NAMALWA (cell line): ENCODE measurements around the gene IQCH.

ENCODE experiments used
- DNase-seq: peaks from one replicate; pipeline ENCODE4 v3.0.0-alpha.2; 2015; ENCODE audit warnings: low spot score

IQCH gene

DNA sequence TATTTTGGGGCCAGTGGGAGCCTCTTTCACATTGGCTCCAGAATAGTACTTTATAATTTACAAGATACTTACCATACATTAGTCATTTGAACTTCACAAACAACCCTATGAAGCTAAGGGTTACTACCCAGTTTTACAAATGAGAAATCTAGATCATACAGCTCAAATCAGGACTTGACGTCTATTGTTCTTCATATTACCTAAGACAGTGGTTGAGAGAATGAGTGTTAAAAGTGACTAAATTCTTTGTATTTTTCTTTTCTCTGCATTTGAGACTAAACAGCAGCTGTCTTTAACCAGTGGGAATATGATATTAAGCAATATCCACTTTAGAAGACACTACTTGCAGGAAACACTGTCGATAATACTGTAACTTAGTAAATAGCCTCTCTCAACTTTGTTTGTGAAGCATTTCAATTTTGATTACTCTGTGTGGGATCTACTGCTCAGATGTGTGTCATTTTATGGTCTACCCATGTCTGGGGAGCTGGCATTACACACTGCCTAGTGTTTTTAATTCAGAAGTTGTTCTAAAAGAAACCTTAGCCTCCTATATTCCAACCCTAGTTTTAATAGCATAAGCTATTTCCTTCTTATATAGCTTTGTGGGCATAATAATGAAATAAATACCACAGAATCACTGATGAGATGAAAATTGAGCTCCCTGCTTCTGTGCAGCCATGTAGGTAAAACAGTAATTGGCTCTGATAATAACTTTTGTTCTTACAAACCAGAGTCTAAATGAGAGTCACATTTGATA, 45.9 kb downstream of the IQCH start:
- no peak for DNase-seq

DNA sequence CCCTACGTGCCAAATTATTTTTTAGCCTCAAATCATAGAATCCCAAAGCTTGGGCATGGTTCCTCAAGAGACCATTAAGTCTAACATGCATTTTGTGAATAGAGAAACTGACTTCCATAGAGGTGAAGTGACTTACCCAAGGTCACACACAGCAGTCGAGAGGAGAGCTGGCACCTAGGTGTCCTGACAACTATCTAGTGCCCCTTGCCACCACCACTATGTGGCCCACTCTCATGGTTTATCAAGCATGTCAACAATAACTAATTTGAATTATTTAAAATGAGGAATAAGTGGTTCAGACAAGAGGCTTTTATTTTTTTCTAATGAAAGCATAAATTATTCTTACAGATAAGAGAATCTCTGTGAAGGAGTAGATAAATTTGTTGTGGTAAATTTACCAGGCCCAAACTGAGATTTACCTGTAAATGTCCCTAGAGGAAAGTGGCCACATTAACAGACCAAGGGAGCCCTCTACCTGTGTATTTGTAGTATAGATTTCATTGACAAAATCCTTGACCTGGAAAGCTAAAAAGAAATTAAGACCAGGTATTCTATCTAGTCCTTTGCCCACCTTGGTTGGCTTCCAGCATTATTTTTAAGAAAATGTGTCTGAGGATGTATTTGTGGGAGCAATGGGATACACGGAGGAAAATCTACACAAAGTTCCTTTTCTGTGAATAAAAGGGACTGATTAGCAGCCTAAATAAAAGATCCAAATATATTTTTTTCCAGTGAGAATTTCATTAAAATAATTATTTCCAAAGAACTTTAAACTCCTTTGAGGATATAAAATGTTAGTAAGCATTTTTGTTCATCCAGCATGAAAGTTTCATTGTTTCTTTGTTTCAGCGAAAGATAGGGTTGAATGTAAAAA, 49.1 kb downstream of the IQCH start:
- peak; percentile 50 for DNase-seq

DNA sequence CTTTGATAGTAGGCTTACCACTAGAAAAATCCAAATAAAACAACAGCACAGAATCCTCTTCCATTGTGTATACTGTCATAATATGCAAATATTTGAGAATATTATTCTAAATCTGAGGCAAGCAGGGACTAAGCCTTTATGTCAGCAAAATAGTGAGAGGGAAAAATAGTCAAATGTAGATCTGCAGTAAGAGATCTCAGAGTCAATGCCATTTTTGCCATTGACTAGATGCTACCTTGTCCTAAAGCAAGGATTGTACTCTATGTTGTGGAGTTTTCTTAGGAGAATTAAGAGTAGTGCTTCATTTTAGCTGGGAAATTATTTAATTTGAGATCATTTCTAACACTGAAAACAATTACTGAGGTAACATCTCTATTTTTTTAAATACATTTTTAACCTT, 50.2 kb downstream of the IQCH start:
- no peak for DNase-seq

DNA sequence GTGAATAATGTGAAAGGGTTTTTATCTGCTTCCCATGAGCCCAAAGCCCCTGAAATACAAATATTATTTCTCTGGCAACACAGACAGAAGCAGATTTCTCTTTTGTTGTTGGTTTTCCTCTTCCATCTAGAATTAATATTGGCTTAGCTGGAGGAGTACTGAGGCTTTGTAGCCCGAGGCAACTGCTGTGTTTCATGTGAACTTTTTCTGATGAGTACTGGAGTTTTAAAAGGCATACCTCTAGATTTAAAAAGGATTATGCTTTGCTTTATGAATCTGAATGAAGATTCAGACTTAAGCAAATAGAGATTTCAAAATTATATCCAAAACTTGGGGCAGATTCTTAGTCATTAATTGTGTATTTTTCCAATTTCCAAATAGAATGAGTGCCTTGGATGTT, 50.9 kb downstream of the IQCH start:
- no peak for DNase-seq

DNA sequence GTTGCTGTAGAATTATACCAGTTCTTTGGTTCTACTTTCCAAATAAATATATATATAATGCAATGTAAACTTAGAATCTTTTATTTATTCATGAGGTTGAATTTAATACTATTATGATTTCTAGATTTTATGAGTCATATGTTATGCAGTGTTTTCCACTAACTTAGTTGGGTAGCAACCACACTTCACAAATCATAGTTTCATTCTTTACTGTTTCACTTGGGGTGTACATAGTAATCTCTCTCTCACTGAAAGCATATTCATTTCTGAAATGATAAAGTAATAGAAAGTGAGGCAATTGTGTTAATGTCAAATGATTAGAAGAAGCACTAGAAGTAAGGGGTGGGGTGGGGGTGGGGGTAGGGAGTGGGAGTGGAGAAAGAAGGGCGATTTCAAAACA, 52.6 kb downstream of the IQCH start:
- DNase-seq, result no peak

DNA sequence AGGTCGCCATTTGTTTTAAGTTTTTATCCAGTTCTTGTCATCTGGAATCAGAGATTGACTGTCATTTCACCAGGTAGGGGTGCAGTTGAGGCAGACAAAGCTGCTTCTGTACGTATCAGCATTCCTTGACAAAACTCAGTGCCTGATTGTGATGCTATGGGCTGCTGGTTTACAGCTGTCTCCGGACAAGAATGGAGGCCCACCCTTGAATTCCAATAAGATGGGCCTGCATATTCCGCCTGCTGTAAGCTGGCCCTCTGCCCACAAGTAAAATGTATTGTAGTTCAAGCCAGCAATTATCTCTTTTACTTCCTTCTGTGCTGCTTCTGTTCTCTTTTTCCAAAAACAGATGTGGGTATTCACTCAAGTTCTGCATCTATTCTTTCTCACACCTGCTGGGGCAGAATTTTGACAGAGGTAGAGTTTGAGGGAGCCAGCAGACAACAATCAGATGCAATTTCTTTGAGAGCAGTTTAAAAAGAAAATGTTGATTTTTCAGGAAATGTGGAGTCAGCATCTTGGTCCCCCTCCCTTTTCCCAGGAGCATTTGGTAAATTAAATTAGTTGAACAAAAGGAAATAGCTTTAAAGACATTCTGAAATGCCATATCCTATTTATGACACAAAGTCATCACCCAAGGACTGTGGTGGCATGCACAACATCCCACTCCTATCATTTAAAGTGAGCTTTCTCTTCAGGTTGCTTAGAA, 53.5 kb downstream of the IQCH start:
- no peak for DNase-seq

DNA sequence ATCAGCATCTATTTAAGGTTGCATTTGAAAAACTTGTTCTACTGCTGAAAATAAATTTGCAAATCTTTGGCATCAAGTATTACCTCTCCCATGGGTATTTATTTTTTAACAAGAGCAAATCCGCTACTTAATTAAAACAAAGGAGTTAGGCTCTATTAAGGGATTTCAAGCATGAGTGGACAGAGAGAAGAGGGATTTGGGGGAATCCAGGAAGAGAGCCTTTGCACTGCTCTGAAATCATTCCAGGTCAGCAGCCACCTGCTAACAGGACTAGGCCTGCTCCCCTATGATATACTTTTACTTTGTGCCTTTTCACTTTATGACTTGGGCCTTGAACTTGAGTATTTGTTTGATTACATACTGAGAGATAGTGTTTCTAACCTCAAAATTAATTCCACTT, 57.1 kb downstream of the IQCH start:
- no peak for DNase-seq

DNA sequence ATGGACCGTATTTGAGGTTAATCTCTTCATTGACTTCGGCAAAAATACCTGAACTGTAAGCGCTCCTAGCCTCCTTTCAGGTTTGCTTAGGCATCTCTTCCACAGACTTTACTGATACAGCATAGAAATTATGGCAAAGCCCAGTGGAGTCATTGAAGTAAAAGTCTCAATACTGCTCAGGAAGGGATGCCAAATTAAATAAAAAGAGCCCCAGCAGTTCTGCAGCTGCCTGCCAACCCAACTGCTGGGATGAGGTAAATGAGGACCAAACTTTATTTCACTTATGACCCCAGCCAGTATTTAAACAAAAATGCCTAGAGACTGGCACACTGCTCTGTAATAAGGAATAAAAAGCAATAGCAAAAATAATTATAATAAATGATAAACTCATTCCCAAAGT, 65.4 kb downstream of the IQCH start:
- DNase-seq, result no peak

DNA sequence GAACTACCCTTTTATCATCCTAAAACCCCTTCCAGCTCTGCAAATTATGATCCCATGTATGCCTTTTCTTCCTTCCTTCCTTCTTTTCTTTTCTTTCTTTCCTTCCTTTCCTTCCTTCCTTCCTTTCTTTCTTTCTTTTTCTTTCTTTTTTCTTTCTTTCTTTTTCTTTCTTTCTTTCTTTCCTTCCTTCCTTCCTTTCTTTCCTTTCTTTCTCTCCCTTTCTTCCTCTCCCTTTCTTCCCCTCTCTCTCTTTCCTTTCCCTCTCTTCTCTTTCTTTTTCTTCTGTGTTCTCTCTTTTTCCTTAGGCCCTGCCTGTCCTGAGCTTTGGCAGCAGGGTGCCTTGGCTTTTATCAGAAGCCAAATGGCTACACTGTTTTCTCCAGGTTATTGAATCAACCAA, 66.8 kb downstream of the IQCH start:
- DNase-seq, result no peak

DNA sequence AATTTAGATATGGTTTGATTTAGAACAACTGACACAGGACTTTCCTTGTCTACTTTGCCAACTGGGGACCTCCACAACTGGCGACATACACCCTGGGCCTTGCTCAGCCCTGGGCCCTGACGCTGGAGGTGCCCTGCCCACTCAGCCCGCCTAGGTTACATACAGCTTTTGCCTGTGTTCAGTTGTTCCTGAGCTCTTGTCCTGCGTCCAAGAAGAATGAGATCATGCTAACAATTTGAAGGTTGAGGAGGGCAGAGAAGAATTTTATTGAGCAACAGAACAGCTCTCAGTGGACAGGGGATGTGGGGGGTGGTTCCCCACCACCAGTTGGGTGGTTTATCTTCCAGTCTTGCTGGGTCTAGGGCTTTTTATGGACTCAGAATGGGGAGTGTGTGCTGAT, 67.9 kb downstream of the IQCH start:
- no peak for DNase-seq

DNA sequence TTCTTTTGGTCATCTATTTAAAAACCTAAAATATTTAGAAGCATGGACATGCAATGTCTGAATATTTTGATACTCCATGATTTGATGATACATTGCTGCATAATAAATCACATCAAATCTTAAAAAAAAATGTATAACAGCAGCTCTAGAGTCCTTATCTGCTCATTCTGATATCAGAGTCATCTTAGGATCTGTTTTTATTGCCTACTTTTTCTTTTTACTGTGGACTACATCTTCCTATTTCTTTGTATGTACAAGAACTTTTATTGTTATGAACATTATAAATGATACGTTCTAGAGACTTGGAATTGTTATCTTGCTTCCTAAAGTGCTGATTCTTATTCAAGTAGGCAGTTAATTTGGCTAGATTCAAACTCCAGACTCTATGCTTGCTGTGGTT, 72.7 kb downstream of the IQCH start:
- no peak for DNase-seq

DNA sequence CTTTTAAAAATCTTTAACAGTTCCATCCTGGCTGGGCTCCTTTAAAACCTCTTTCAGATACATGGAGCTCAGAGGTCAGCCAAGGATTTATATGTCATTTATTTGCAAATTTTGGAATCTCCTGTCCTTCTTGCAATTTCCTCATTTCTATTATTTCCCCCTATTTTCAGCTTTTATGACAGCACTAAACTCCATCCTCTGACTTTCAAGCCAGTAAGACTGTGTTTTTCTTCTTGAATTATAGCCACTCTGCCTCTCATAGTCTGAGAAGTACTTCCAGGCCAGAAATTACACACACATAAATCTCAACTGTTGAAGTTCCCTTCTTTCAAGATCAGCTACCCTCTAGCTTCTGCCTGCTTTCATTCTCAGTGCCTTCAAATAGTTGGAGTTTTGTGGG, 73.2 kb downstream of the IQCH start:
- no peak for DNase-seq

DNA sequence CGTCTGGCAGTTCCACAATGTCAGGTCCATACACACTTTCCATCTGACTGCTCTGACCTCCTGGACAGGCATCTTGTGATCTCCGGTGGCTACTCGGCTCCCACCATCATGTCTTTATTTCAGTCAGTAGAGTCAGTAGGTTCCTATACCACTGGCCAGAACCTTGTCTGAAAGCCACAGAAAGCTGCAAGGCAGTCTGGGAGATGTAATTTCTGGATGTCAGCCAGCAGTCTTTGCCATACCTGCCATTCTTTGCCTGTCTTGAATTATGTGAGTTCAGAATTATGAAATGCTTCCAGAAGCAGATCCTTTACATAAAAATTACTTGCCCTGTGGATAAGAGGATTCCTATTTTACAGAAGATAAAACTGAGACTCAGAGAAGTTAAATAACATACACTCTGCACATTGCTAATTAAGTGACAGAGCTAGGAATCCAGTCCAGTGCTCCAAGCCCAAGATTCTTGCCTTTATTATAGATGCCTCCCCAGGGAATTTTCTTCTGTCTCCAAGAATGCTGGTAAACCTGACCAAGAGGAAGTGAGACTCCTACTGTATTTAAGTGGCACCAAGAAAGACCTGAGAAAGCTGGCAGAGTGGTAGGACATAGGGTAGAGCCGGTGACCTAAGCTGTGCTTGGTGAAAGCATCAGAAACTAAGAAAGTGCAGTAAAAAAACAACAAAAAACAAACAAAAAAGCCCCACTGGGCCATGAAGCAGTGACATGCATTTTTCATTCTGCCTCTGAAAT, 75.6 kb downstream of the IQCH start:
- no peak for DNase-seq

DNA sequence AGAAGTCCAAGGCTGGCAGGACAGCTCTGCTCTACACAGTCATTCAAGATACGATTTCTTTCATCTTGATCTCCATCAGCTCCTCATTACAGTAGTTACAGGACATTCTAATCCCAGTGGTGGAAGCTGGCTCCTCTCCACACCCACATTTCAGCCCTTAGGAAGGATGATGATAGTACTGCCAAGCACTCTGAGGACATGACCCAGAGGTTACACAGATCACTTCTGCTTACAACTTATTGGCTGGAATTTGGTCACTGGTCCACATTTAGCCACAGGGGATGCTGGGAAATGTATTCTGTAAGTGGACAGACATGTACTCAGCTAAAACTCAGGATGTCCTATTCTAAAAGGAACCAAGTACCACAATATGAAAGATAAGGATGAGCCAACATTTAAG, 77.1 kb downstream of the IQCH start:
- no peak for DNase-seq

DNA sequence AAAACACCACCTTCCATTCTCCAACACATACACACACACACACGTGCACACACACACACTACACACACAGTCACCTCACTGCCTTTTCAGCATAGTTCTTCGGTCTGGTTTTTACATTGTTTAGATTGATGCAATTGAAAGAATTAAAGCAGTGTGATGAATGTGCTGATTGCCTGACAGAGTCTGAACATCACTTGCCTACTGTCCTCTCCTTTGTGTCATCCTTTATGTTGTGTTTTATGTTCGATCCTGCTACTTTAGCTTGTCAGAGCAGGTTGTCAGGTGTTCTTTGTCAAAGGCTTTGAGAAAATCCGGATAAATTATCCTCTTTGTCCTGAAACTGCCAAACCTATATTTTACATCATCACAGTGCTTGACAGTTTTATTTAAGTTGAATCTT, 80.4 kb downstream of the IQCH start:
- DNase-seq, result no peak

DNA sequence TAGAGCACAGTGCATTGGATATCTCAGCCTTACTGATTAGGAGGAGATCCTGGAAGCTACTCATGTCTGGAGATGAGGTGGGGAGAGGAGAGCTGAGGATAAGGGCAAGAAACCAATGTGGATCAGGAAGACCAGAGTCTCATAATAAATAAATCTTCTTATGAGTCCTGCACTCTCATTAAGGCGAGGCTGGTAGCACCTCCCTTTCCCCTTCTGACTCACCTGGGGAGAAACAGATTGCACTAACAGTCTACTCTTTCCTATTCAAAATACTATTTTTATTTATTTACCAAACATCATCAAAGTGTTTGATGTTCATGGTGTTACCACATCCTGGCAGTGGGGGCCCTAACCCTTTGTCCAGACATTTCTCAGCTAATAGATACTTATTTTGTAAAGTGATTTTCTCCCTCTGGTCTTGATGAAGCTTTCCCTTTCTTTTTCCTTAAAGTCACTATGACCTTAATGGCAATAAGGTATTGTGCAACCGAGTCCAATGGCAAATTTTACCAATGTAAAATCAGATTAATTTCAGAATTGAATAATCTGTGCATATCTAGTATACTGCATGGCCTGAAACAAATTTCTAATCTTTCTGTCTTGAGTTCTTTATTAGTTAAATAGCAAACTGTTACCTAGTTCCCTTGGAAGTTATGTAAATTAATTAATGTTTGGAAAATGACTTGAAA, 81.1 kb downstream of the IQCH start:
- DNase-seq, result no peak

DNA sequence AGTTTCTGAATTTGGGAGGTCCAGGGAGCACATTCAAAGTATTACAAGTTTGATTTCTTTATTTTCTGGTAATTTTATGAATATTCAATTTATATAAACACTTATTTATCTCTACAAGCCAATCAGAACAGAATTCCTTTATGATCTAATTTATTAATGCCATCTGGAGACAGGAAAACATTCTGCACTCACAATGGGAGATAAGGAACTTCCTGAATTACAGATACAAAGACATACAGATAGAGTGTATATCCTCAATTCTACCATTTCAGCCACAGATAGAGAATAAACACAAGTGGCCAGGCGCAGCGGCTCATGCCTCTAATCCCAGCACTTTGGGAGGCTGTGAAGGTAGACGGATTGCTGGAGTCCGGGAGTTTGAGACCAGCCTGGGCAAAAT, 86.0 kb downstream of the IQCH start:
- DNase-seq, result no peak

DNA sequence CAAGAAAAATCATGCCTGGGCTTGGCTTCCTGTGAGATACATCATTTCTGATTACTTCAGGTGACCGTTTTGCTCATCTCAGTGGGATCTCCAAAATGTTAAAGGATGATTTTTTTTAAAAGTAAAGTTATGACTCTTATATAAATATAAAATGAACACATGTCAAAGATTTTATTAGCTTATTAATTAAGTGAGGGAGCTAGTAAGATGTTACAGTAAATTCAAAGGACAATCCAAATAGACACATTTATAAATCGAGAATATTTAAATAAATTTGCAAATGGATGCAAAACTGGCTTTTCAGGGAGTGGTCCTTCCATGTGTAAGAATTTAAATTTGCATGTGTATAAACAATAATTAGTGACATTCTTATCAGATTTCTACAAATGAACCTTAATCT, 87.0 kb downstream of the IQCH start:
- no peak for DNase-seq

DNA sequence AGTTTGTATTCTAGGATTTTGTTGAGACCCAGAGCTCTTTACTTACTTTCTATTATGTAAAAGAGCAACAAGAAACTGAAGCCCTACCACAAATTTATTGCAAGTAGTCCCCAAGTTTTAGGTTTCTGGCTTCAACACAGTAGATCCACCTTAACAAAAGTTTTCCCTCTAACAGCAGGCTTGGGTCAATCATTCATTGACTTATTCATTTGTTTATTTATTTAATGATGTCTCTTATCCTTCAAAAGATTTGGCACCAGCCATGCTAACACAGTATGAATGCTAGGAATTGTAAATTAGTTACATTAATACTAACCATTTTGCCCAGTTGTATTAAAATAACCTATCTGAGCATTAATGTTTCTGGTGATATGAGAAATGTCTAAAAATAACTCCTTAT, 88.6 kb downstream of the IQCH start:
- DNase-seq, result no peak

DNA sequence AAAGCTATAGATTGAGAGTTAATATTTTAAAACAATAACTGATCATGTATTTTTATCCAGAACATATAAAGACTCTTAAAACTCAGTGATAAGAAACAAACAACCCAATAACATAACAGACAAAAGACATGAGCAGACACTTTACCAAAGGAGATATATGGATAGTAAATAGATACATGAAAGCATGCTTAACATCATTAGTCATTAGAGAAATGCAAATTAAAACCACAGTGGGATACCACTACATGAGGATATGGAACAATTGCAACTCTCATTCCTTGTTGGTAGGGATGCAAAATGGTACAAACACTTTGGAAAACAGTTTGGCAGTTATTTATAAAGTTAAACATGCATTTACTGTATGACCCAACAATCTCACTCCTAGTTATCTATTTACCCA, 95.0 kb downstream of the IQCH start:
- no peak for DNase-seq

DNA sequence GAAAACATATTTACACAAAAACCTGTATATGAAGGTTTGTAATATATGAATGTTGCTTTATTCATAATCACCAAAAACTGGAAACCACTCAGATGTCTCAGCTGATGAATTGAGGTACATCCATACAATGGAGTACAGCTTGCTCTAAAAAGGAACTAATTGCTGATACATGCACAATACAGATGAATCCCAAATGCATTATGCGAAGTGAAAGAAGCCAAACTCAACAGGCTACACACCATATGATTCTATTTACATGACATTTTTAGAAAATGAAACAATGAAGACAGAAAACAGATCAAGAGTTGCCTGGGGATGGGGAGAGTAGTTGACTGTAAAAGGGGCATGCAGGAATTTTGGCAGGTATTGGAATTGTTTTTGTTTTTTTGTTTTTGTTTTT, 95.5 kb downstream of the IQCH start:
- no peak for DNase-seq

DNA sequence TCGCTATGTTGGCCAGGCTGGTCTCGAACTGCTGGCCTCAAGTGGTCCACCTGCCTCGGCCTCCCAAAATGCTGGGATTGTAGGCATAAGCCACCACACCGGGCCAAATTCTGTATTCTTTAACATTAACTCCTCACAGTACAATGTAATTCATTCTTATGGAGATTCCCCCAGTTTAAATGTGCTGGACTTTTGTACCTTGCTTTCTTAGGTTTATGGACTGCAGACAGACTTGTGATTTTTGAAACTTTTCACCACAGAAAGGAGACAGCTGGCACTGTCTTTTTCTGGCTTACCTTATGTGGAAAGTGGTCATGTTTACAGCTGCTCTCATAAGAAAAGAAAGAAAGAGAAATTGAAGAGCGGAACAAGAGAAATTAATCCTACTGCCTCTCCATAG, 103.8 kb downstream of the IQCH start:
- DNase-seq, result no peak
